ENCODE measurements around the gene GUCY1B1.

DNA sequence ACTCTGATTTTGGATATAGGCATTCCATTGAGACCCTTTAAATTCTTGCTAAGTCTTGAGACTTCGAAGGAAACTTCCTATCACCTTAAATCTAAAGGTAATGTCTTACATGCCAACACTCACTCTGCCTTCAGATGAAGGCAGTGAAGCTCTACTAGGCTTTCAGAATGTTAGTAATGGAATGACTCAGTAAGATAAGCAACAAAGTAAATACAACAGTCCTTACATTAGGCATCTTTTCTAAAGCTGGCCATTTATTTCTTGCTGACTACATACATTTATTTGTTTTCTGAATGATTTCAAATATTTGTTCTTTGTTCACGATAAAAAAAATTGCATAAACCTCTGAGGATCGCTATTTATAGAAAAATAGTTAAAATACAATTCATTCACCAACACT, 63.8 kb downstream of the GUCY1B1 start:
- TF ChIP-seq POLR2AphosphoS5 (IDR thresholded peaks at IDR 0.05; ENCODE audit: borderline replicate concordance, low read depth, low read length) (no peak), EZH2 (IDR thresholded peaks at IDR 0.05) (no peak)

All from SK-N-MC (cell line).